NCI-H1417 (cell line): ENCODE results near the gene RING1.

Experiments used
- DNase-seq, 3 experiments: peaks; one replicate each; lab custom pipeline; 2025; lab: John Stamatoyannopoulos, UW

The RING1 gene

GRCh38 chr6:33241968-33242367 is 33.7 kb downstream of the RING1 start:
- DNase-seq: no peak

- no peak for DNase-seq
These were observed 35.2 kb downstream of the RING1 start for GRCh38 chr6:33243476-33243875.

- peak; percentile 71 to 89 (median 84) for DNase-seq
These were observed 39.8 kb downstream of the RING1 start for GRCh38 chr6:33247977-33248642.

- DNase-seq: peak in 1 of 3 experiments; percentile 26
These were observed 40.3 kb downstream of the RING1 start for GRCh38 chr6:33248643-33248931.

- peak; percentile 97 to 99 (median 99) for DNase-seq
These were observed 40.8 kb downstream of the RING1 start for GRCh38 chr6:33248932-33249731.

- DNase-seq: peak in 1 of 3 experiments; percentile 20
These were observed 41.7 kb downstream of the RING1 start for GRCh38 chr6:33249732-33250630.

- DNase-seq: no peak
These were observed 42.4 kb downstream of the RING1 start for GRCh38 chr6:33250731-33251130.

- no peak for DNase-seq
These were observed 43.2 kb downstream of the RING1 start for GRCh38 chr6:33251395-33252012.

GRCh38 chr6:33252759-33253158 is 44.5 kb downstream of the RING1 start:
- DNase-seq: no peak

GRCh38 chr6:33254591-33254990 is 46.3 kb downstream of the RING1 start:
- no peak for DNase-seq

GRCh38 chr6:33259032-33259431 is 50.7 kb downstream of the RING1 start:
- DNase-seq: no peak
